ENCODE results near the gene ZNF581. TPM values are rescaled to one million over a fixed set of nuclear protein-coding genes. Genes with fewer than 3 reads are reported as not detected.

The ZNF581 gene
- total RNA-seq, 1 experiment from 2014 or later, result 37.5 TPM

GRCh38 chr19:55596304-55596703 lies 47.1 kb upstream of the ZNF581 start:
- H3K27ac ChIP-seq (ENCODE audit: low read length), result no peak overlapping the region
- no peak overlapping the region for H3K4me3 ChIP-seq (ENCODE audit: low read length)
- no peaks in the 10 kb centered on the region for H3K9me3 ChIP-seq (ENCODE audit: low read length)
- CTCF ChIA-PET, result no interaction called here
- H3F3A ChIP-seq (ENCODE audit: low read length, unreplicated experiment), result no peaks in the 10 kb centered on the region
- POLR2A ChIA-PET (ENCODE audit: unreplicated experiment), result no interaction called here
- H3K4me1 ChIP-seq (ENCODE audit: insufficient read depth, low read length), result peaks cover 12% of the 10 kb centered on the region
- DNase-seq, result no peak
- TF ChIP-seq EZH2phosphoT487 (IDR thresholded peaks at IDR 0.05; ENCODE audit: borderline replicate concordance, low read length) (no peak), CTCF (conservative IDR thresholded peaks at IDR 0.05; ENCODE audit: low read depth, low read length) (no peak), EZH2 (IDR thresholded peaks at IDR 0.05; ENCODE audit: low read length, unreplicated experiment) (no peak)
- ATAC-seq, result no peak
- peaks cover 12% of the 10 kb centered on the region; the same call in 1 of the 2 replicates for H3K79me2 ChIP-seq (ENCODE audit: low read length)
- intact Hi-C loops (cut with micrococcal nuclease), result loop anchor here (5.0 kb wide), 1 partner anchor 36 kb away; no protein-coding TSS in a partner anchor
- H3K27me3 ChIP-seq (ENCODE audit: low read length), result no peaks in the 10 kb centered on the region
- H3K36me3 ChIP-seq (ENCODE audit: low read depth, low read length), result peaks cover 4% of the 10 kb centered on the region; the same call in 1 of the 2 replicates
- no peaks in the 10 kb centered on the region for H4K20me1 ChIP-seq (ENCODE audit: low read length)
- no peak overlapping the region for H2AFZ ChIP-seq (ENCODE audit: low read length)
- BruUV-seq (replicated peaks), result no TSS peak
- no peak overlapping the region for H3K4me2 ChIP-seq (ENCODE audit: low read length)
- no peak overlapping the region for H3K9ac ChIP-seq (ENCODE audit: low read length)
- H3K9me2 ChIP-seq (replicated peaks; ENCODE audit: low read length), result no peaks in the 10 kb centered on the region

GRCh38 chr19:55597501-55597921 lies 45.9 kb upstream of the ZNF581 start:
- TF ChIP-seq EZH2 (IDR thresholded peaks at IDR 0.05; ENCODE audit: low read length, unreplicated experiment), result no peak
- TF ChIP-seq EZH2phosphoT487 (IDR thresholded peaks at IDR 0.05; ENCODE audit: borderline replicate concordance, low read length), result no peak
- TF ChIP-seq CTCF (conservative IDR thresholded peaks at IDR 0.05; ENCODE audit: low read depth, low read length), result no peak
- Histone ChIP-seq H3K4me3 (ENCODE audit: low read length) (no peak overlapping the region), H3K9me3 (ENCODE audit: low read length) (no peaks in the 10 kb centered on the region), H3K9ac (ENCODE audit: low read length) (no peak overlapping the region), H3K79me2 (ENCODE audit: low read length) (peaks cover 12% of the 10 kb centered on the region; the same call in 1 of the 2 replicates), H3K9me2 (replicated peaks; ENCODE audit: low read length) (no peaks in the 10 kb centered on the region), H4K20me1 (ENCODE audit: low read length) (no peaks in the 10 kb centered on the region), H3K4me1 (ENCODE audit: insufficient read depth, low read length) (peaks cover 12% of the 10 kb centered on the region), H3K27ac (ENCODE audit: low read length) (no peak overlapping the region), H3K27me3 (ENCODE audit: low read length) (no peaks in the 10 kb centered on the region), H2AFZ (ENCODE audit: low read length) (no peak overlapping the region), H3K4me2 (ENCODE audit: low read length) (no peak overlapping the region), H3F3A (ENCODE audit: low read length, unreplicated experiment) (no peaks in the 10 kb centered on the region), H3K36me3 (ENCODE audit: low read depth, low read length) (peaks cover 4% of the 10 kb centered on the region; the same call in 1 of the 2 replicates)
- ChIA-PET CTCF (no interaction called here), POLR2A (ENCODE audit: unreplicated experiment) (no interaction called here)
- BruUV-seq (replicated peaks), result no TSS peak
- ATAC-seq (no peak), DNase-seq (no peak)
- intact Hi-C loops (cut with micrococcal nuclease), result loop anchor here (5.0 kb wide), 1 partner anchor 35 kb away; no protein-coding TSS in a partner anchor

- Histone ChIP-seq H3K36me3 (ENCODE audit: low read depth, low read length) (peaks cover 4% of the 10 kb centered on the region; the same call in 1 of the 2 replicates), H3K27ac (ENCODE audit: low read length) (no peak overlapping the region), H3F3A (ENCODE audit: low read length, unreplicated experiment) (no peaks in the 10 kb centered on the region), H3K4me2 (ENCODE audit: low read length) (no peak overlapping the region), H3K27me3 (ENCODE audit: low read length) (no peaks in the 10 kb centered on the region), H3K9ac (ENCODE audit: low read length) (no peak overlapping the region), H3K9me2 (replicated peaks; ENCODE audit: low read length) (no peaks in the 10 kb centered on the region), H4K20me1 (ENCODE audit: low read length) (no peaks in the 10 kb centered on the region), H2AFZ (ENCODE audit: low read length) (no peak overlapping the region), H3K4me3 (ENCODE audit: low read length) (no peak overlapping the region), H3K79me2 (ENCODE audit: low read length) (peaks cover 12% of the 10 kb centered on the region; the same call in 1 of the 2 replicates), H3K9me3 (ENCODE audit: low read length) (no peaks in the 10 kb centered on the region), H3K4me1 (ENCODE audit: insufficient read depth, low read length) (peaks cover 12% of the 10 kb centered on the region)
- intact Hi-C loops (cut with micrococcal nuclease), result loop anchor here (2.0 to 5.0 kb wide), 3 partner anchors 17 to 43 kb away; partner anchors contain the start of genes ZNF579 and ZNF580
- no TSS peak for BruUV-seq (replicated peaks)
- ATAC-seq (no peak), DNase-seq (no peak)
- ChIA-PET CTCF (no interaction called here), POLR2A (ENCODE audit: unreplicated experiment) (no interaction called here)
- TF ChIP-seq CTCF (conservative IDR thresholded peaks at IDR 0.05; ENCODE audit: low read depth, low read length), result no peak
- no peak for TF ChIP-seq EZH2phosphoT487 (IDR thresholded peaks at IDR 0.05; ENCODE audit: borderline replicate concordance, low read length)
- no peak for TF ChIP-seq EZH2 (IDR thresholded peaks at IDR 0.05; ENCODE audit: low read length, unreplicated experiment)
Measured at GRCh38 chr19:55598034-55598433, 45.4 kb upstream of the ZNF581 start.
